HG02798 (cell line): ENCODE data around the gene GOLGA7B.

Experiments used
- ATAC-seq: cut with Tn5 transposase; IDR thresholded peaks from one replicate; pipeline ENCODE4 v1.9.1; 2021; ENCODE audit warnings: mild to moderate bottlenecking; ENCODE audit not compliant: unreplicated experiment, poor library complexity

Gene GOLGA7B

GRCh38 chr10:97866524-97867219 is 17.0 kb downstream of the GOLGA7B start:
- ATAC-seq, result no peak

GRCh38 chr10:97867220-97867800 is 17.7 kb downstream of the GOLGA7B start:
- no peak for ATAC-seq

DNA sequence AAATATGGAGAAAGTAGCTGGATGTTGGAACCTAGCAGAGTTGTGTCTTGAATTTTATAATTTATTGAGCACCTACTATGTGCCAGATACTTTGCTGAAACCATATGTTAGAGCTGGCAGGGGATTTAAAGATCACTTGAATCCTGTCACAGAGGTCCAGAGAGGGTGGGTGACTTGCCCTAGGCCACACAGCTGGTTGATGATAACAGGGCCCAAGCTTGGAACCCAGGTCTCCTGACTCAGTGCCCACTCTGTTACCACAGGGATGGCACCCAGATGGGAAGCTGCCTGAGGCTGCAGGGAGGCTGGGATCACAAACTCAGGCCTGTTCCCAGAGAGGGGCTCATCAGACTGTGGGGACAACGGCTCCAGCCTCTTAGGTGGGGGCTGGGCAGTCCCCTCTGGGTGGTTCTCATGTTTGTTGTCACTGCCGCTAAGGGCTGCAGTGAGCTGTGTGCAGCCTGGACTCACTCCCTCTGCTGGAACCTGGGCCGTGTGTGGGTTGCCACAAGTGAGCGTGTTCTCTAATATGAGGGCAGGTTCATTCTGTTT is 18.6 kb downstream of the GOLGA7B start:
- no peak for ATAC-seq

GRCh38 chr10:97869091-97870042 is 19.7 kb downstream of the GOLGA7B start:
- ATAC-seq, result peak; percentile 91

GRCh38 chr10:97870990-97871389 is 21.3 kb downstream of the GOLGA7B start:
- ATAC-seq, result no peak

DNA sequence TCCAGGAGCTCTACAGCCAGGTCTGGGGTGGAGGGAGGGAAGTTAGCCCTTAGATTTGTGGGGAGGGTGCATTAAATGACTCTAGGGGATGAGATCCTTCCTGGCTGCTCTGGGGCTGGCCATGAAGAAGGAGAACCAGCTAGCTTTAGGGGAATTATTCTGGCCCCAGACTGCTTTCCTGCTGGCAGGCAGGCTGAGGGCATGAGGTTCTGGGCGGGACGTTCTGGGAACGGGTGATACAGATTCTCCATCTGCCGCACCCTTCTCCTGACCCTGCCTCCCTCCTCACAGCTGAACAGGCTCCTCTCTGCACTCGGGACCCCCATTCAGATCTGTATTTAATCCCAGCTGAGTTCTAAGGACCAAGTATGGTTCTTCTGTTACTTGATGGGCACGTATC is 23.9 kb downstream of the GOLGA7B start:
- ATAC-seq, result no peak

- ATAC-seq, result no peak
These were observed 24.7 kb downstream of the GOLGA7B start for GRCh38 chr10:97874332-97874731.

GRCh38 chr10:97875391-97875790 is 25.7 kb downstream of the GOLGA7B start:
- ATAC-seq, result no peak

DNA sequence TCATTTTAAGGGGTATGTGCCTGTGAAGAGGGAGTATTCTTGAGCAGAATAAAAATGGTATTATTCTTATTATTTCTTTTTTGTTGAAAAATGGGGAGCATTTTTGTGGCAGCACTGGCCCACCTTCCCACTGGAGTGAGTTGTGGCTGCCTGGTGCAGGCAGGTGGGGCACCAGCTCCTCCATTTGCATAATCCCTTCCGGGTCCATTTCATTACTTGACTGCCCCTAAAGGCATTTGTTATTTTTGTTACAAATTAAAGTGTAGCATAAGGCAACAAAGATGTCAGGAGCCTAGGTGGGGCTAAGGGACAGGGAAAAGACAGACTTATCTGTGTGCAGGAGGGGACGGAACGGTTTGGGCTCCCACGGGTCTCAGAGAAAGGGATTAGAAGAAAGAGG is 26.8 kb downstream of the GOLGA7B start:
- no peak for ATAC-seq

DNA sequence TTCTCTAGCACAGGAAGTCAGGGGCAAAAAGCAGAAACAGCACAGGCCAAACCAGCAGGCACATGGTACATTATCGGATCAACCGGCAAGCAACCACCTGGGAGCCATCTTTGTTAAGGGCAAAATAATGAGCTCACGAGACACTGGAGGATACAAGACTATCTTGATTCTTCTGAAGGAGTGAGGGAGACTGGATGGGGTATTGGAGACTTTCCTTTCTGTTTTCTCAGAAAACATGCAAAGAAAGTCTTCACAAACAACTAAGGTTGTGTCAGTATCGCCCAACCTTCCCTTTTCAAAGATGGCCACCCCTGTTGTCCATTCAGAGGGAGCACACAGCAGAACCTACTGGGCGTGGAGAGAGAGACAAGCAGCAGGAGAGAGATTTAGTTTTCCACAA is 29.6 kb downstream of the GOLGA7B start:
- ATAC-seq, result no peak

GRCh38 chr10:97880109-97880508 is 30.5 kb downstream of the GOLGA7B start:
- ATAC-seq, result no peak

- ATAC-seq, result peak; percentile 49
These were observed 32.8 kb downstream of the GOLGA7B start for GRCh38 chr10:97882142-97883091.

GRCh38 chr10:97883092-97883485 is 33.4 kb downstream of the GOLGA7B start:
- ATAC-seq, result no peak

GRCh38 chr10:97886286-97886685 is 36.6 kb downstream of the GOLGA7B start:
- ATAC-seq, result no peak

- ATAC-seq, result no peak
These were observed 37.8 kb downstream of the GOLGA7B start for GRCh38 chr10:97887399-97887798.

- ATAC-seq, result no peak
These were observed 38.5 kb downstream of the GOLGA7B start for GRCh38 chr10:97888134-97888533.

- no peak for ATAC-seq
These were observed 39.1 kb downstream of the GOLGA7B start for GRCh38 chr10:97888641-97889262.

- ATAC-seq, result no peak
These were observed 40.0 kb downstream of the GOLGA7B start for GRCh38 chr10:97889461-97890265.
